Measurements from ENCODE around the gene TSPEAR. TPM values are rescaled to one million over a fixed set of nuclear protein-coding genes. Genes with fewer than 3 reads are reported as not detected.

The TSPEAR gene
- total and polyA plus RNA-seq, 2 donors (not counting 1 experiment from before 2014, with no cell fraction given): not detected

GRCh38 chr21:44471341-44471740 is 240.0 kb downstream of the TSPEAR start:
- no peaks in the 10 kb centered on the region for H3K79me2 ChIP-seq (ENCODE audit: control insufficient read depth, insufficient read depth, low read length)
- no peaks in the 10 kb centered on the region for H4K20me1 ChIP-seq (ENCODE audit: control insufficient read depth, extremely low read depth, insufficient read depth, low read length)
- H3K27ac ChIP-seq (ENCODE audit: insufficient read depth, low read length): no peak overlapping the region
- no peak overlapping the region for H3K4me2 ChIP-seq (ENCODE audit: extremely low read depth, insufficient read depth, low read length)
- H3K4me1 ChIP-seq (ENCODE audit: control insufficient read depth, extremely low read depth, insufficient read depth, low read length): no peaks in the 10 kb centered on the region
- TF ChIP-seq EZH2 (IDR thresholded peaks at IDR 0.05; ENCODE audit: low read length, missing control alignments): no peak
- TF ChIP-seq CTCF (conservative IDR thresholded peaks at IDR 0.05 in 1 of 2, IDR thresholded peaks at IDR 0.05 in 1 of 2; ENCODE audit: low read depth in 1 of 2, low read length in 2 of 2): no peak
- no peak overlapping the region for H3K4me3 ChIP-seq (replicated peaks in 1 of 4; ENCODE audit: control extremely low read depth in 1 of 4, insufficient read depth in 1 of 4, low read depth in 3 of 4, low read length in 4 of 4)
- no peaks in the 10 kb centered on the region for H3K36me3 ChIP-seq (ENCODE audit: control insufficient read depth, insufficient read depth, low read length)
- H3K9ac ChIP-seq (ENCODE audit: insufficient read depth, low read length): no peak overlapping the region
- no peak for DNase-seq (ENCODE audit: low read depth in 2 of 2)
- H3K9me3 ChIP-seq (ENCODE audit: control insufficient read depth, insufficient read depth, low read depth, low read length): no peaks in the 10 kb centered on the region
- H2AFZ ChIP-seq (ENCODE audit: low read length): no peak overlapping the region
- no peaks in the 10 kb centered on the region for H3K27me3 ChIP-seq (ENCODE audit: control insufficient read depth, insufficient read depth, low read length)

- TF ChIP-seq EZH2 (IDR thresholded peaks at IDR 0.05; ENCODE audit: low read length, missing control alignments) (no peak), CTCF (conservative IDR thresholded peaks at IDR 0.05 in 1 of 2, IDR thresholded peaks at IDR 0.05 in 1 of 2; ENCODE audit: low read depth in 1 of 2, low read length in 2 of 2) (no peak)
- Histone ChIP-seq H3K27ac (ENCODE audit: insufficient read depth, low read length) (no peak overlapping the region), H2AFZ (ENCODE audit: low read length) (no peak overlapping the region), H3K79me2 (ENCODE audit: control insufficient read depth, insufficient read depth, low read length) (no peaks in the 10 kb centered on the region), H3K9ac (ENCODE audit: insufficient read depth, low read length) (no peak overlapping the region), H3K4me1 (ENCODE audit: control insufficient read depth, extremely low read depth, insufficient read depth, low read length) (no peaks in the 10 kb centered on the region), H3K4me3 (replicated peaks in 1 of 4; ENCODE audit: control extremely low read depth in 1 of 4, insufficient read depth in 1 of 4, low read depth in 3 of 4, low read length in 4 of 4) (no peak overlapping the region), H3K9me3 (ENCODE audit: control insufficient read depth, insufficient read depth, low read depth, low read length) (no peaks in the 10 kb centered on the region), H3K36me3 (ENCODE audit: control insufficient read depth, insufficient read depth, low read length) (no peaks in the 10 kb centered on the region), H3K4me2 (ENCODE audit: extremely low read depth, insufficient read depth, low read length) (no peak overlapping the region), H3K27me3 (ENCODE audit: control insufficient read depth, insufficient read depth, low read length) (no peaks in the 10 kb centered on the region), H4K20me1 (ENCODE audit: control insufficient read depth, extremely low read depth, insufficient read depth, low read length) (no peaks in the 10 kb centered on the region)
- DNase-seq (ENCODE audit: low read depth in 2 of 2): no peak
Observed at GRCh38 chr21:44467859-44468195, 243.5 kb downstream of the TSPEAR start.

GRCh38 chr21:44466996-44467858 is 244.1 kb downstream of the TSPEAR start:
- H3K4me1 ChIP-seq (ENCODE audit: control insufficient read depth, extremely low read depth, insufficient read depth, low read length): no peaks in the 10 kb centered on the region
- no peak overlapping the region for H3K4me3 ChIP-seq (replicated peaks in 1 of 4; ENCODE audit: control extremely low read depth in 1 of 4, insufficient read depth in 1 of 4, low read depth in 3 of 4, low read length in 4 of 4)
- no peaks in the 10 kb centered on the region for H3K27me3 ChIP-seq (ENCODE audit: control insufficient read depth, insufficient read depth, low read length)
- no peak overlapping the region for H3K9ac ChIP-seq (ENCODE audit: insufficient read depth, low read length)
- DNase-seq (ENCODE audit: low read depth in 2 of 2): no peak
- no peaks in the 10 kb centered on the region for H3K79me2 ChIP-seq (ENCODE audit: control insufficient read depth, insufficient read depth, low read length)
- no peaks in the 10 kb centered on the region for H4K20me1 ChIP-seq (ENCODE audit: control insufficient read depth, extremely low read depth, insufficient read depth, low read length)
- H3K36me3 ChIP-seq (ENCODE audit: control insufficient read depth, insufficient read depth, low read length): no peaks in the 10 kb centered on the region
- no peak overlapping the region for H2AFZ ChIP-seq (ENCODE audit: low read length)
- H3K9me3 ChIP-seq (ENCODE audit: control insufficient read depth, insufficient read depth, low read depth, low read length): no peaks in the 10 kb centered on the region
- H3K4me2 ChIP-seq (ENCODE audit: extremely low read depth, insufficient read depth, low read length): no peak overlapping the region
- TF ChIP-seq EZH2 (IDR thresholded peaks at IDR 0.05; ENCODE audit: low read length, missing control alignments) (no peak), CTCF (conservative IDR thresholded peaks at IDR 0.05 in 1 of 2, IDR thresholded peaks at IDR 0.05 in 1 of 2; ENCODE audit: low read depth in 1 of 2, low read length in 2 of 2) (no peak)
- H3K27ac ChIP-seq (ENCODE audit: insufficient read depth, low read length): no peak overlapping the region

Data from fibroblast of lung (primary cell).